WTC11 (cell line): Measurements from ENCODE around the gene CXCL16.

Experiments used
- CTCF ChIP-seq: fragments of 200-600 bp; IDR thresholded peaks from 2 replicates; pipeline ENCODE4 v1.8.0; 2022; ENCODE audit warnings: antibody characterized with exemption
- MXD4 ChIP-seq: fragments of 250-450 bp; sonication (Bioruptor Pico); IDR thresholded peaks from 2 replicates; pipeline ENCODE4 v1.8.0; 2021; ENCODE audit warnings: mild to moderate bottlenecking, moderate library complexity, borderline replicate concordance
- RORB ChIP-seq: fragments of 250-450 bp; sonication (Bioruptor Pico); IDR thresholded peaks from 2 replicates; pipeline ENCODE4 v1.9.0; 2021; ENCODE audit warnings: mild to moderate bottlenecking
- TEAD4 ChIP-seq: sonication (generic); formaldehyde crosslinking; IDR thresholded peaks from 2 replicates; pipeline ENCODE4 v1.8.0; 2022; ENCODE audit warnings: mild to moderate bottlenecking, missing genetic modification reagents
- ZBTB21 ChIP-seq: sonication (generic); formaldehyde crosslinking; IDR thresholded peaks from 2 replicates; pipeline ENCODE4 v1.8.1; 2023; ENCODE audit warnings: mild to moderate bottlenecking, missing genetic modification reagents, borderline replicate concordance

- TF ChIP-seq ZBTB21 (CRISPR knock-in tag): no peak
- TF ChIP-seq CTCF: no peak
- TF ChIP-seq MXD4 (CRISPR knock-in tag): no peak
- TF ChIP-seq TEAD4 (CRISPR knock-in tag): no peak
- no peak for TF ChIP-seq RORB (CRISPR knock-in tag)
These were observed 21.5 kb downstream of the CXCL16 start for GRCh38 chr17:4718276-4718675.
